Measurements from ENCODE around the gene LYAR. TPM values are rescaled to one million over a fixed set of nuclear protein-coding genes. Genes with fewer than 3 reads are reported as not detected.

LYAR gene, protein sequence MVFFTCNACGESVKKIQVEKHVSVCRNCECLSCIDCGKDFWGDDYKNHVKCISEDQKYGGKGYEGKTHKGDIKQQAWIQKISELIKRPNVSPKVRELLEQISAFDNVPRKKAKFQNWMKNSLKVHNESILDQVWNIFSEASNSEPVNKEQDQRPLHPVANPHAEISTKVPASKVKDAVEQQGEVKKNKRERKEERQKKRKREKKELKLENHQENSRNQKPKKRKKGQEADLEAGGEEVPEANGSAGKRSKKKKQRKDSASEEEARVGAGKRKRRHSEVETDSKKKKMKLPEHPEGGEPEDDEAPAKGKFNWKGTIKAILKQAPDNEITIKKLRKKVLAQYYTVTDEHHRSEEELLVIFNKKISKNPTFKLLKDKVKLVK
- total RNA-seq = 10 to 100 TPM; 25.9 to 28.1 TPM

DNA sequence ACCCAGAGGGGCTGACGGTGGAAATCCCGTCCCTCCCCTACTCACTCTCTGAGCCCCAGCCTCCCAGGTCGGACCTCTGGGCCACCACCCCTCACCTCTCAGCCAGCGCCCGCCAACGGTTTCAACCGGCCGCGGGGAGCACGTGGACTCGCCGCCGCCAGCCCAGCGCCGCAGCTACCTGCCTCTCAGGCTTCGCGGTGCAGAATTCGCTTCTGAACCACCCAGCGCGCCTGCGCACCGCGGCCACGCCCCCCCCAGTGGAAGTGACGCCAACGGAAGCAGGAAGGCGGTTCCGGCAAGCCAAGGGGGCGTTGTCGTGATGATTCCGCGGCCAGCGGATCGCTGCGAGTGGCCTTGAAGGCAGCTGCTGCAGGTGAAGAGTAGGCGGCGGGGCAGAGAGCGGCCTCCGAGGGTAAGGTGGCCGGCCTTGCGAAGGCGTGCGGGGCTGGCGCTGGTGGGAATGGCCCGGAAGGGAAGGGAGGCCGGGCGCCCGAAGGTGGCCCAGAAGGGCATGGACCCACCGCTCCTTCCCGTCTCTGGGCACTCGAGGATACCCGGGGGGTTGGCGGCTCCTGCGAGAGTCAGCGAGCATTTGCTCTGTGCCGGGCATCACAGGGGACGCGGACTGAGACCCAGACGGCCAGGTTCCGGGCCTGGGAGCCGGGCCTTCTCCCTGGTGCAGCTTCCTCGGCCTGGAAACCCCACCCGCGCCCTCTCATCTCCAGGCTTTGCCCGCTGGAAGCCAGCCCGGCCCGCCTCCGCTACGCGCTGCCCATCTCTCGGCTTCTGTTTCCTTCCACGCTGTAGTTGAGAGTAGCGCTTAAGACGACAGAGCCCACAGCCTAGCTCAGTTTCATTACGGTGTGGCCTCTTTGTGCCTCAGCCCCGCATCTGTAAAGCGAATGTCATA is at the start of gene LYAR, which contains the start of gene ZBTB49:
Gene LYAR, minus strand, starts transcription at position 214 of the 910 bp plus-strand sequence. CDS start 6,412 bp downstream, outside the sequence.
Gene ZBTB49, plus strand, starts transcription at position 311 of the 910 bp plus-strand sequence. CDS start 9,695 bp downstream, outside the sequence.
- Mint-ChIP-seq H3K9me3 (no peaks in the 10 kb centered on the region), H3K27me3 (no peaks in the 10 kb centered on the region), H3K4me1 (peaks cover 43% of the 10 kb centered on the region), H3K4me3 (peak within 1 kb of the TSS; percentile 98), H3K36me3 (ENCODE audit: low read depth) (peaks cover 20% of the 10 kb centered on the region), H3K27ac (peak within 1 kb of the TSS; percentile 94)
- ChIA-PET POLR2A (interaction anchor here (1.4 kb wide), 1 partner anchor 42 kb away, joined by 9 read pairs; the partner anchor contains the start of gene TMEM128), CTCF (interaction anchor here (0.9 kb wide), 1 partner anchor 8 kb away, joined by 3 read pairs; no protein-coding TSS in a partner anchor)
- peak; percentile 97 for DNase-seq

DNA sequence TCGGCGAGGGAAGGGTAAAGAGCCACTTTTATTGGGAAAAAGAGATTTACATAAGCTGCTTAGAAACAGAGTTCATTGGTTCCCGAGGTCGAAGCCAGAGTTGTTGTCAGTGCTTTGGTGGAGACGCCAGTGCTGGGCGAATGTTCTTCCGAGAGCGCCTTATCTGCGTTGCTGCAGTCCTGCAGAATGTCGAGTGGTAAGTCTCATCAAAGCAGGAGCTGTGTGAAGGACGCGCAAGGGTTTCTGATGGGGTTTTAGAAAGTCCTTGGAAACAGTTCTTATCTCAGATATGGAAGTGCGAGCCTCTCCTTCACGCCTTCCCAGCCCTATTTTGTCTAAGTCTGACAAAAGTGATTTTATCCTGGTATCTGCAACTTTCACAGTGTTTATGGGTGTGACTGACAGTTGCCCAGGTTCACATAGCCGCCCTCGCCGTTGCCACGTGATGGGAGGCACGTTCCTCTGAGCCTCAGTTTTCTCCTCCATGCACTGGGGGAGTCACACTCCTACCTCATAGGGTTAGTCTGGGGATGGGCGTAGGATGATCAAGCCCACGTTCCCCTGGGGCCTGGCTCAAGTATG is 49.6 kb upstream of the LYAR start:
- POLR2A ChIA-PET = no interaction called here

DNA sequence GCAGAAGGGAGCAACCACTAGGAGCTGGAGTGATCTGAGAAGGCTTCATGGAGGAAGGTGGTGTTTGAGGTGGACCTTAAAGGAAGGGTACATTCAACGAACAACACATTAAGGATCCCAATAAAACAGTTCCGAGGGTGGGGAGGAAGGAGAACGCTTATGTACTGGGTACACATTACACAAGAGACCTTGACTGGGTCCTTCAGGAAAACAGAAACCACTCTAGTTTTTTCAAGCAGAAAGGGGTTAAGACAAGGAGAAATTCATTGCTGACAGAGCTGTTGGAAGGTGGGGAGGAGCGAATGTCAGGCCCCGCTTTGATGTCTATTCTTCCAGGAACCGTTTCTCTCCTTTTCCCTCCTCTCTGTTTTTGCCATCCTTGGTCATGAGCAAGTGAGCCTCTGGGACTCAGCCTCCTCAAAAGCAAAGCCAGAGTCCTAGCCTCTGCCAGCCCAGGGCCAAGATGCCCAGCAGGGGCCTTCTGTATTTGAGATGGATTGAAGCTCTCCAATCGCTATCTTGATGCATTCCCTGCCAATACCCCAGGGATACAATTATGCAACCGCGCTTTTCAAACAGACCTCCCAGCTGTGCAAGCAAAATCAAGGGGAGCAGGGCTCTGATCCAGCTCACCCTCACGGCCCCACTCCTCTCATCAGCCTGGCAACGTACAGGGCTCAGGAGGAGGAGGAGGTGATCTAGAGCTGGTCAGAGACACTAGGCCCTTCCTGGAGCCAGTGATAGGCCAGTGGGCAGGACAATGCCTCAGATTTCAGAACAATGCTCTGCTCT is 48.5 kb upstream of the LYAR start:
- CTCF ChIA-PET = interaction anchor here (1.0 kb wide), 1 partner anchor 68 kb away, joined by 3 read pairs; no protein-coding TSS in a partner anchor
- Mint-ChIP-seq H3K36me3 (ENCODE audit: low read depth) (no peaks in the 10 kb centered on the region), H3K9me3 (no peaks in the 10 kb centered on the region), H3K27me3 (no peaks in the 10 kb centered on the region), H3K4me1 (peaks cover 7% of the 10 kb centered on the region), H3K4me3 (no peak overlapping the region), H3K27ac (no peak overlapping the region)
- DNase-seq = no peak
- POLR2A ChIA-PET = no interaction called here

More for the DNA sequence above, 49.6 kb upstream of the LYAR start:
- no peak for DNase-seq
- H3K27ac Mint-ChIP-seq = no peak overlapping the region
- no peak overlapping the region for H3K4me3 Mint-ChIP-seq
- H3K27me3 Mint-ChIP-seq = no peaks in the 10 kb centered on the region
- no peaks in the 10 kb centered on the region for H3K9me3 Mint-ChIP-seq
- peaks cover 7% of the 10 kb centered on the region for H3K4me1 Mint-ChIP-seq
- CTCF ChIA-PET = interaction anchor here (1.0 kb wide), 1 partner anchor 70 kb away, joined by 3 read pairs; no protein-coding TSS in a partner anchor
- H3K36me3 Mint-ChIP-seq (ENCODE audit: low read depth) = no peaks in the 10 kb centered on the region

DNA sequence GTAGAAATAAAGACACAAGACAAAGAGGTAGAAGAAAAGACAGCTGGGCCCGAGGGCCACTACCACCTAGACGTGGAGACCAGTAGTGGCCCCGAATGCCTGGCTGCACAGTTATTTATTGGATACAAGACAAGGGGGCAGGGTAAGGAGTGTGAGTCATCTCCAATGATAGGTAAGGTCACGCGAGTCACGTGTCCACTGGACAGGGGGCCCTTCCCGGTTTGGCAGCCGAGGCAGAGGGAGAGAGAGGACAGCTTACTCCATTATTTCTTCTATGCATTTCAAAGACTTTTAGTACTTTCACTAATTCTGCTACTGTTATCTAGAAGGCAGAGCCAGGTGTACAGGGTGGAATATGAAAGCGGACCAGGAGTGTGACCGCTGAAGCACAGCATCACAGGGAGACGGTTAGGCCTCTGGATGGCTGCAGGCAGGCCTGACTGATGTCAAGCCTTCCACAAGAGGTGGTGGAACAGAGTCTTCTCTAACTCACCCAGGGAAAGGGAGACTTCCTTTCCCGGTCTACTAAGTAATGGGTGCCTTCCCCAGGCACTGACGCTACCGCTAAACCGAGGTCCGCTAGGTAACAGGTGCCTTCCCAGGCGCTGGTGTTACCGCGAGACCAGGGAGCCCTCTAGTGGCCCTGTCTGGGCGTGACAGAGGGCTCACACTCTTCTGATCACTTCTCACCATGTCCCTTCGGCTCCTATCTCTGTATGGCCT is 45.0 kb upstream of the LYAR start:
- POLR2A ChIA-PET = no interaction called here
- Mint-ChIP-seq H3K4me3 (no peak overlapping the region), H3K4me1 (peaks cover 7% of the 10 kb centered on the region), H3K27ac (peak overlapping the region; percentile 79), H3K27me3 (no peaks in the 10 kb centered on the region), H3K36me3 (ENCODE audit: low read depth) (no peaks in the 10 kb centered on the region), H3K9me3 (no peaks in the 10 kb centered on the region)
- DNase-seq = peak; percentile 81
- CTCF ChIA-PET = interaction anchor here (1.2 to 1.5 kb wide), 2 partner anchors 15 to 70 kb away, joined by 3 read pairs; no protein-coding TSS in a partner anchor

DNA sequence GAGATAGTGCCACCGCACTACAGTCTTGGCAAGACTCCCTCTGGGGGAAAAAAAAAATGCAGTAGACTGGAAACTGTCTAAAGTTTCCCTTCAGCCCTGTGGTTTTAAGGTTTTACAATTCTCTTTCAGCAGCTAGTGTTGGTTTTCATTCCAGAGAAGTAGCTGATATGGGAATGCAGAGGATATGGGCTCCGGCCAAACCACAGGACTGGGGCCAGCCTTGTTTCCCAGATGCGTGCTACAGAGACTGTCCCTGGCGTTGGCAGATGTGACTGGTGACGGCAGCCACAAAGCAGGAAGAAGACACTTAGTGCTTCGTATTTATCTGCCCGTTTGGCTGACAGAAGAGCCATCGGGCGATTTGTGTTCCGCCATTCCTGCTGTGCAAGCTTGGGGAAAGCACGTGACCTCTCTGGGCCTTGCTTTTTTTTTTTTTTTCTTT is 43.3 kb upstream of the LYAR start:
- CTCF ChIA-PET = interaction anchor here (1.2 kb wide), 1 partner anchor 78 kb away, joined by 3 read pairs; no protein-coding TSS in a partner anchor
- POLR2A ChIA-PET = no interaction called here
- Mint-ChIP-seq H3K36me3 (ENCODE audit: low read depth) (no peaks in the 10 kb centered on the region), H3K4me3 (no peak overlapping the region), H3K4me1 (peaks cover 7% of the 10 kb centered on the region), H3K27ac (no peak overlapping the region), H3K27me3 (no peaks in the 10 kb centered on the region), H3K9me3 (no peaks in the 10 kb centered on the region)
- DNase-seq = no peak

DNA sequence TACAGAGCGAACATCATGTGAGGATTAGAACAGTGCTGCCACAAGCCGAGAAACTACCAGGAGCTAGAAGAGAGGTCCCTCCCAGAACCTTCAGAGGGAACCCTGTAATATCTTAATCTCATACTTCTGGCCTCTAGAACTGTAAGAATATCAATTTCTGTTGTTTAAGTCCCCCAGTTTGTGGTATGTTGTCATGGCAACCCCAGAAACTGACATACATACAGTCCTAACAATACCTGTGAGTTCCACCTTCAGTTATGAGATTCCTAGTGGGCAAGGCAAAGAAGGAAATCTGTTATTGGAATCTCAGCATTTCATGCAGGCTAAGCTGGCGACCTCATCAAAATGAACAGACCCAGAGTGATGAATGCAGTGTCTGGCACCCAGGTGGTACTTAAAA is 42.6 kb upstream of the LYAR start:
- Mint-ChIP-seq H3K4me1 (peaks cover 7% of the 10 kb centered on the region), H3K27me3 (no peaks in the 10 kb centered on the region), H3K4me3 (no peak overlapping the region), H3K9me3 (no peaks in the 10 kb centered on the region), H3K27ac (no peak overlapping the region), H3K36me3 (ENCODE audit: low read depth) (no peaks in the 10 kb centered on the region)
- no peak for DNase-seq
- POLR2A ChIA-PET = no interaction called here
- CTCF ChIA-PET = interaction anchor here (0.8 kb wide), 1 partner anchor 72 kb away, joined by 3 read pairs; no protein-coding TSS in a partner anchor

DNA sequence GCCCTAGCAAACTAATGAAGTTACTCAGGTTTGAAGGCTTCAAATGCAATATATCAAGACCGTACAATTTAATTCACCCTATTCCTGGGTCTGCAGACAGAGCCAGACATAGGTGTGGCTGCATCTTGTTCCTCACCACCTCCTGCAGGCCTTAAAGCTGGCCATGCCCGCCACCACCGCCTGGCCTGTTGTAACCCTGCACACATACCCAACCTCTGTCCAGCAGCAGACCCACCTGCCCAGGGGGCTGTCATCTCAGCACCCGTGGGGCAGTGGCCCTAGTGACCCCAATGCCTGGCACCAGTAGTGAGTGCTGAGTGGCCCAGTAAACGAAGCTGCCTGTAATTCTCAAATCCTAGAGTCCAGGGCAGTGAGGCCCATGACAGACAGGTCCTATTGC is 40.8 kb upstream of the LYAR start:
- no peaks in the 10 kb centered on the region for H3K27me3 Mint-ChIP-seq
- ChIA-PET CTCF (no interaction called here), POLR2A (interaction anchor here (0.6 kb wide), 1 partner anchor 1383 kb away, joined by 5 read pairs; no protein-coding TSS in a partner anchor)
- no peak overlapping the region for H3K4me3 Mint-ChIP-seq
- H3K27ac Mint-ChIP-seq = no peak overlapping the region
- peaks cover 7% of the 10 kb centered on the region for H3K4me1 Mint-ChIP-seq
- DNase-seq = no peak
- no peaks in the 10 kb centered on the region for H3K36me3 Mint-ChIP-seq (ENCODE audit: low read depth)
- no peaks in the 10 kb centered on the region for H3K9me3 Mint-ChIP-seq

DNA sequence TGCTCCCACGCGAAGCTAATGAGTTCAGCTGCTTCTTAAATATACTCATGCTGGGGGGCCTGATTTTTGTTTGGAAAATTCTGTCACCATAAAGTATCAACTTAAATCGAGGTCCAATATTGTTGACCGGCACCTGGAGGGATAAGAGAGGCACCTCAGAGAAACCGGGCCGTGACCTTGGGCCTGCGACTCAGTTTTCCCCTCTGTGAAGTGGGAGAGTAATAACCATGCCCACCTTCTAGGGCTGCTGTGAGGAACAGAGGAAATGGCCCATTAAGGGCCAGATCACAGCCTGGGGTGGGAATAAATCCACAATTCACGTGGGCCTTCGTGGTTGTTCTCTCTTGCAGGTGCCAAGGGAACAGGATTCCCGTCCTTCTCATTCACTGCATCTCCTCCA is 39.5 kb upstream of the LYAR start:
- no peaks in the 10 kb centered on the region for H3K36me3 Mint-ChIP-seq (ENCODE audit: low read depth)
- CTCF ChIA-PET = no interaction called here
- H3K4me3 Mint-ChIP-seq = no peak overlapping the region
- no peak for DNase-seq
- POLR2A ChIA-PET = no interaction called here
- no peaks in the 10 kb centered on the region for H3K27me3 Mint-ChIP-seq
- no peaks in the 10 kb centered on the region for H3K9me3 Mint-ChIP-seq
- no peak overlapping the region for H3K27ac Mint-ChIP-seq
- H3K4me1 Mint-ChIP-seq = no peaks in the 10 kb centered on the region

DNA sequence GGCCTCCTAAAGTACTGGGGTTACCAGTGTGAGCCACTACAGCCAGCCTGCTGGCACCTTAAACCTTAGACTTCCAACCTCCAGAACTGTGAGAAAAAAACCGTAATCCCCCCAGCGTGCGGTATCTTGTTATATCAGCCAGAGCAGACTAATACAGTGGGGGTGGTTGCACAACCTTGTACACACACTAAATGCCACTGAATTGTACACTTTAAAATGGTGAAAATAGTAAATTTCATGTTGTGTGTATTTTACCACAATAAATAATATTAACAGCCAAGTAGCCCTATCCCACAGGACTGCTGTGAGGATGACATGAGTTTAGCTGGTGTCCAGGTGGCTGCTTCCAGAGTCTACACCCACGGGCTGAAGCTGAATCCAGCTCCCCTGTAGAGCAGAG is 38.9 kb upstream of the LYAR start:
- Mint-ChIP-seq H3K4me1 (no peaks in the 10 kb centered on the region), H3K9me3 (no peaks in the 10 kb centered on the region), H3K27ac (no peak overlapping the region), H3K27me3 (no peaks in the 10 kb centered on the region), H3K4me3 (no peak overlapping the region), H3K36me3 (ENCODE audit: low read depth) (no peaks in the 10 kb centered on the region)
- POLR2A ChIA-PET = no interaction called here
- CTCF ChIA-PET = no interaction called here
- DNase-seq = no peak

DNA sequence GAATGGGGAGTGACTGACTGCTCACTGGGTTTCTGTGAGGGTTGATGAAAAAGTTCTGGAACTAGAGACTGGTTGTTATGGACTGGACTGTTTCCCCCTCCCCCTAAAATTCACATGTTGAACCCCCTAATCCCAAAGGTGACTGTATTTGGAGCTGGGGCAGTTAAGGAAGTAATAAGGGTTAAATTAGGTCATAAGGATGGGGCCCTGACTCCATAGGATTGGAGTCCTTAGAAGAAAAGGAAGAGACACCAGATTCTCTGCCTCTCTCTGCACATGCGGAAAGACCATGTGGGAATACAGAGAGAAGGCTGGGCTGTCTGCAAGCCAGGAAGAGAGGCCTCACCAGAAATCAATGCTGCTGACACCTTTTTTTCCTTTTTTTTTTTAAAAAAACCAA is 38.3 kb upstream of the LYAR start:
- no peak overlapping the region for H3K27ac Mint-ChIP-seq
- no peaks in the 10 kb centered on the region for H3K9me3 Mint-ChIP-seq
- no peaks in the 10 kb centered on the region for H3K4me1 Mint-ChIP-seq
- DNase-seq = no peak
- no peaks in the 10 kb centered on the region for H3K36me3 Mint-ChIP-seq (ENCODE audit: low read depth)
- ChIA-PET POLR2A (no interaction called here), CTCF (interaction anchor here (0.6 kb wide), 1 partner anchor 24 kb away, joined by 3 read pairs; no protein-coding TSS in a partner anchor)
- no peaks in the 10 kb centered on the region for H3K27me3 Mint-ChIP-seq
- no peak overlapping the region for H3K4me3 Mint-ChIP-seq

DNA sequence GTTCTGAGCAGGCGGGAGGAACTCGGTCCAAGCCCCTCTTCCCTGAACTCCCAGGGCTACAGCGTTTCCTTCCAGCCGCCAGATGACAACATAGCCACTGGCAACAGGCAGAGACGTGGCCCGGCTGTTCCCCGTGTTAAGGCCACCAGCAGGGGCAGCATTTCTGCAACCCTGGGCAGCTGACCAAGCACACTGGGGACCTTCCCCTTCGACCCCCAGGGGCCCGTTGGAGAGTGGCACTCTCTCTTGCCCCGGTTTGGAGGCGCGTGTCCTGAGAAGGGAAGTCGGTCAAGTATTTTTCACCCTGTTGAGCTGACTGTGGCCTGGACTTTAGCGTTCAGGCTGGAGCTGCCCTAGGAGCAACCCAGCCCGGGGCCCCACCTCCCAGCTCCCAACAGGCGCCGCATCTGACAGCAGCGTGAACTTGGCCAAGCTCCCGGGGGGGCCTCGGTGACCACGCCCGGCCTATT is 37.7 kb upstream of the LYAR start:
- Mint-ChIP-seq H3K4me3 (no peak overlapping the region), H3K4me1 (no peaks in the 10 kb centered on the region), H3K27me3 (no peaks in the 10 kb centered on the region), H3K9me3 (no peaks in the 10 kb centered on the region), H3K36me3 (ENCODE audit: low read depth) (no peaks in the 10 kb centered on the region), H3K27ac (no peak overlapping the region)
- DNase-seq = no peak
- ChIA-PET CTCF (interaction anchor here (0.6 kb wide), 2 partner anchors 25 to 197 kb away, joined by 3 to 4 read pairs; no protein-coding TSS in a partner anchor), POLR2A (no interaction called here)
